Measurements from ENCODE around the gene APOBEC3B.
"Not testable (repeated sequence)": the region's sequence is repeated elsewhere in the genome, so short reads cannot be mapped to it uniquely, and the experiment has no call there.

The APOBEC3B gene

GRCh38 chr22:39039306-39040126 lies 57.4 kb downstream of the APOBEC3B start:
- Mint-ChIP-seq H3K4me3 (peak overlapping the region; percentile 80), H3K36me3 (ENCODE audit: low read depth) (peaks cover 6% of the 10 kb centered on the region), H3K9me3 (no peaks in the 10 kb centered on the region), H3K27ac (peak overlapping the region; percentile 86), H3K4me1 (peaks cover 67% of the 10 kb centered on the region), H3K27me3 (ENCODE audit: low read depth, poor library complexity) (peaks cover 6% of the 10 kb centered on the region)
- no peak for TF ChIP-seq CTCF (IDR thresholded peaks at IDR 0.05)
- no peak for DNase-seq

- H3K4me1 Mint-ChIP-seq: peaks cover 73% of the 10 kb centered on the region
- H3K27me3 Mint-ChIP-seq (ENCODE audit: low read depth, poor library complexity); DNase-seq; H3K9me3 Mint-ChIP-seq: not testable (repeated sequence)
- H3K4me3 Mint-ChIP-seq: peak overlapping the region; percentile 80
- peak overlapping the region; percentile 51 for H3K27ac Mint-ChIP-seq
- H3K36me3 Mint-ChIP-seq (ENCODE audit: low read depth): peaks cover 11% of the 10 kb centered on the region
Measured at GRCh38 chr22:39040155-39040537, 58.0 kb downstream of the APOBEC3B start.

- Mint-ChIP-seq H3K4me1 (peaks cover 79% of the 10 kb centered on the region), H3K4me3 (peak within 1 kb of the TSS; percentile 86), H3K36me3 (ENCODE audit: low read depth) (peaks cover 11% of the 10 kb centered on the region), H3K27ac (peak within 1 kb of the TSS; percentile 93)
- peak; percentile 58 for DNase-seq
- H3K27me3 Mint-ChIP-seq (ENCODE audit: low read depth, poor library complexity); H3K9me3 Mint-ChIP-seq: not testable (repeated sequence)
Measured at GRCh38 chr22:39040538-39041296, 58.6 kb downstream of the APOBEC3B start, which contains the start of gene APOBEC3F. Gene APOBEC3F (plus strand): TSS chr22:39040864. CDS start chr22:39040961, 97 bp downstream.

- peak overlapping the region; percentile 86 for H3K4me3 Mint-ChIP-seq
Measured at GRCh38 chr22:39041908-39042307, 59.8 kb downstream of the APOBEC3B start.

More at GRCh38 chr22:39041908-39042307, 59.8 kb downstream of the APOBEC3B start:
- Mint-ChIP-seq H3K27me3 (ENCODE audit: low read depth, poor library complexity) (peaks cover 6% of the 10 kb centered on the region), H3K36me3 (ENCODE audit: low read depth) (peaks cover 11% of the 10 kb centered on the region), H3K4me1 (peaks cover 84% of the 10 kb centered on the region), H3K27ac (peak overlapping the region; percentile 93), H3K9me3 (no peaks in the 10 kb centered on the region)
- no peak for TF ChIP-seq CTCF (IDR thresholded peaks at IDR 0.05)
- no peak for DNase-seq

Measured in nephron progenitor cell (in vitro differentiated cells).